ENCODE data around the gene EPO.

Gene EPO

DNA sequence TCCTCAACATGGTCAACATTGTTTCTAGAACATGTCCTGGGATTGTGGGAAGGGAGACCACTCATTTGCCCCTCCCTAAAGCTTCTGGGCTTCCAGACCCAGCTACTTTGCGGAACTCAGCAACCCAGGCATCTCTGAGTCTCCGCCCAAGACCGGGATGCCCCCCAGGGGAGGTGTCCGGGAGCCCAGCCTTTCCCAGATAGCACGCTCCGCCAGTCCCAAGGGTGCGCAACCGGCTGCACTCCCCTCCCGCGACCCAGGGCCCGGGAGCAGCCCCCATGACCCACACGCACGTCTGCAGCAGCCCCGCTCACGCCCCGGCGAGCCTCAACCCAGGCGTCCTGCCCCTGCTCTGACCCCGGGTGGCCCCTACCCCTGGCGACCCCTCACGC is at the start of gene EPO:
TSS of gene EPO (plus strand) at position 190 of the 392 bp plus-strand sequence. CDS start 513 bp downstream, outside the sequence.
- Histone ChIP-seq H3K36me3 (ENCODE audit: insufficient read depth, low read length) (no peaks in the 10 kb centered on the region), H3K27me3 (ENCODE audit: control insufficient read depth in 1 of 2, insufficient read depth in 2 of 2, low read length in 2 of 2) (peaks cover 18 to 38% of the 10 kb centered on the region in 2 donors), H3K4me3 (ENCODE audit: low read depth in 1 of 2, low read length in 2 of 2) (no peak within 1 kb of the TSS), H3K4me1 (ENCODE audit: insufficient read depth, low read length) (no peaks in the 10 kb centered on the region), H3K27ac (ENCODE audit: low read depth, low read length) (no peak within 1 kb of the TSS), H3K9ac (ENCODE audit: low read length) (no peak within 1 kb of the TSS), H3K9me3 (ENCODE audit: low read length) (no peaks in the 10 kb centered on the region)

DNA sequence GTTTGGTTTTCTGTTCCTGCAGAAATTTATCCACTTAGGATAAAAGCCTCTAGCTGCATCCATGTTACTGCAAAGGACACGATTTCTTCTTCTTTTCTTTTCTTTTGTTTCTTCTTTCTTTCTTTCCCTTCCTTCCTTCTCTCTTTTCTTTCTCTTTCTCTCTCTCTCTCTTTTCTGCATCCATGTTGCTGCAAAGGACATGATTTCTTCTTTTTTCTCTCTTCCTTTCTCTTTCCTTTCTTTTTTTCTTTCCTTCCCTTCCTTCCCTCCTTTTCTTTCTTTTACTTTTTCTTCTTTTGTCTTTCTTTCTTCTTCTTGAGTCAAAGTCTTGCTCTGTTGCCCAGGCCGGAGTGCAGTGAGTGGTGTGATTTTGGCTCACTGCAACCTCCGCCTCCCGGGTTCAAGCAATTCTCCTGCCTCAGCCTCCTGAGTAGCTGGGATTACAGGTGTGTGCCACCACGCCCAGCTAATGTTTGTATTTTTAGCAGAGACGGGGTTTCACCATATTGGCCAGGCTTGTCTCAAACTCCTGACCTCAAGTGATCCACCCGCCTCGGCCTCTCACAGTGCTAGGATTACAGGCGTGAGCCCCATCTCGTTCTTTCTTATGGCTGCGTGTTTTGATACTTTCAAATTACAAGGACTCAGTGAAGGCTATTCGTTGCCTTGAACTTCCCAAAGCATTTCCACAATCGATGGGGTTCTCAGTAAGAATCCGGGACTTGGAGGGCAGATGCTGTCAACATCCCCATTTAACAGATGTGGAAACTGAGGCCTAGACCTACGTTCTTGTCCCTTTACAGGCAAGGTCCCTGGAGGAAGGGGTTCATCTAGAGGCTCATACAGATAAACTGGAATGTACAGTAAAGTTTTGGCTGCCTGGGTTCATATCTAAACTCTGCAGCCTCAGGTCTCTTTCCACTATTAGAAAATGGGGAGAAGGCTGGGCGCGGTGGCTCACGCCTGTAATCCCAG is 48.6 kb upstream of the EPO start:
- Histone ChIP-seq H3K4me3 (ENCODE audit: low read depth in 1 of 2, low read length in 2 of 2) (no peak overlapping the region), H3K9ac (ENCODE audit: low read length) (no peak overlapping the region), H3K36me3 (ENCODE audit: insufficient read depth, low read length) (peaks cover 2% of the 10 kb centered on the region), H3K9me3 (ENCODE audit: low read length) (no peaks in the 10 kb centered on the region), H3K27me3 (ENCODE audit: control insufficient read depth in 1 of 2, insufficient read depth in 2 of 2, low read length in 2 of 2) (no peaks in the 10 kb centered on the region), H3K27ac (ENCODE audit: low read depth, low read length) (no peak overlapping the region), H3K4me1 (ENCODE audit: insufficient read depth, low read length) (peaks cover 5% of the 10 kb centered on the region)

DNA sequence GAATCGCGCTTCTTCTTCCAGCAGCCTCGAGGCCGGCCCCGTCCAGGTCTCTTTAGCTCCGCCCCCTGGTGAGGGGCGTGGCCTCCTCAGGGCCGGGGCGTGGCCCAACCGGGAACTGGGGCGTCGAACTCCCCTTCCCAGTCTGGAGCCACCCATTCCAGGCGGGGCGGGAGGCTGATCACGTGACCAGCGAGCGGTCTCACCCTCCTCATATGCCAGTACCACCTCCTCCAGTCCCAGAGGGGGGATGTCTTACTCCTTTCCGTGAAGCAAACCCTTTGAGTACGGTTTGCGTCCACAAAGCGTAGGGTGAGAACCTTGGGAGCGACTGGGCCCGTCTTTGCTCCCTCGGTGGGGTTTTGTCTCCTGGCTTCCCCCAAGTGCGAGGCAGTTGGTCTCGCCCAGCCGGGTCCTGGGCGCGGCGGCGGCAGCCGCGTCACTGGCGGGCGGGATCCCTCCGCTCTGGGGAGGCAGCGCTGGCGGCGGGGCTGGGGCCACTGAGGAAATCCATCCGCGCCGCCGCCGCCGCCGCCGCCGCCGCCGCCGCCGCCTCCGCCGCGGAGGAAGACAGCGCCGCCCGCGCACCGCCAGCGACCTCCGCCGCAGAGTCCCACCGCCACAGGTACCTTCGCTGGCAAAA is 46.8 kb upstream of the EPO start, which contains the start of gene GNB2:
TSS of gene GNB2 (plus strand) at position 439 of the 640 bp plus-strand sequence. CDS start 2,526 bp downstream, outside the sequence.
- Histone ChIP-seq H3K4me1 (ENCODE audit: insufficient read depth, low read length) (peaks cover 8% of the 10 kb centered on the region), H3K27me3 (ENCODE audit: control insufficient read depth in 1 of 2, insufficient read depth in 2 of 2, low read length in 2 of 2) (no peaks in the 10 kb centered on the region), H3K36me3 (ENCODE audit: insufficient read depth, low read length) (peaks cover 20% of the 10 kb centered on the region), H3K4me3 (ENCODE audit: low read depth in 1 of 2, low read length in 2 of 2) (peak within 1 kb of the TSS; percentile 81 to 83), H3K9ac (ENCODE audit: low read length) (peak within 1 kb of the TSS; percentile 61), H3K27ac (ENCODE audit: low read depth, low read length) (peak within 1 kb of the TSS; percentile 98), H3K9me3 (ENCODE audit: low read length) (no peaks in the 10 kb centered on the region)

DNA sequence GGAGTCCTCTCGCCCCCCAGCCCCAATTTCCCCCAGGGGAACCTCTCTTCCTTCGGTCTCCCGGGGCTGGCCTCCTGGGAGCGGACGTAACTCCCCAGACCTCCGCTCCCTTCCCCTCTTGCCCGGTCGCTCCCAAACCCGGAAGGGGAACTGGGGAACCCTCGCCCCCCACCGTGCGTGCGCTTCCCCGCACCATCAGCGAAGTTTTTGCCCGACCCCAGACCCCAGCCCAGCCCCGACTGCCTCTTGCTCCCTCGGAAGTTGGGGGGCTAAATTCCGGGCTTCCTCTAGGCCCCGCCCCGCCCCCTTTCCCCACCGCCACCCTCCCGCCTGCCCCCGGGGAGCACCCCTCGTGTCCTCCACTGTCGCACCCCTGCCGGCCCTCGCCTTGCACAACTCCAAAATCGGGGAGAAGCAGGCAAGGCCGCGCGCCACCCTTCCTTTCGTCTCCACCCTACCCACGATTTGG is 46.3 kb upstream of the EPO start:
- Histone ChIP-seq H3K36me3 (ENCODE audit: insufficient read depth, low read length) (peaks cover 23% of the 10 kb centered on the region), H3K9me3 (ENCODE audit: low read length) (no peaks in the 10 kb centered on the region), H3K4me3 (ENCODE audit: low read depth in 1 of 2, low read length in 2 of 2) (peak overlapping the region; percentile 81 to 83), H3K4me1 (ENCODE audit: insufficient read depth, low read length) (peaks cover 8% of the 10 kb centered on the region), H3K27me3 (ENCODE audit: control insufficient read depth in 1 of 2, insufficient read depth in 2 of 2, low read length in 2 of 2) (no peaks in the 10 kb centered on the region), H3K9ac (ENCODE audit: low read length) (peak overlapping the region; percentile 61), H3K27ac (ENCODE audit: low read depth, low read length) (peak overlapping the region; percentile 98)

DNA sequence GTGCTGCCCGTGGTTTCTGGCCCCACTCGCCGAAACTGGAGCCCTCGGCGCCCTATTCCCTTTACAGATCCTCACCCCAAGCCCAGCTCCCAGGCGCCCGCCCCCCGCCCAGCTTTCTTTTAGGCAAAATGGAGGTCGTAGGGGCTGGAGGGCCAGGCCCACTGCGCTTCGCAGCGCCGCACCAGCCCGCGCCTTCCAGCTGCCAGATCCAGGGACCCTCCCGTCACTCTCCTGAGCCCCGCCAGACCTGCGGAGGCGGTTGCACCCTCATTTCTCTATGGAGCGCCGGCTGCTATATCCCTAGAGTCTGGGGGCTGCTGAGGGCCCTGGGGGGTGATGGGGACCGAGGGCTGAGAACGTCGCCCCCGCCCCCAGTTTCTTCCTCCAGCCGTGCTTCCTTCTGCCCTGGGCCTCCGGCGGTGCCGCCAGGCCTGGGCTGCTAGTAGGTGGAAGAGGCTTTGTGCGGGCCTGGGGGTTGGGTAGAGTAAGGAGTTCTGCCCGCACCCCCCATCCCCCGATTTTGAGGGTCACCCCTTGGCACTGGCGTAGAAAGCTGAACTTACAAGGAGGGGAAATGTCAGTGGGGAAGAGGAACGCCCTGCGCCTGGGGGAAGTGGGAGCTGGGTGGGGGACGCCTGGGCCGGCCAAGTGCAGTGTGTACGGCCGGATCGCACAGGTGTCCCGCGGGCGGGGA is 45.7 kb upstream of the EPO start:
- Histone ChIP-seq H3K27me3 (ENCODE audit: control insufficient read depth in 1 of 2, insufficient read depth in 2 of 2, low read length in 2 of 2) (no peaks in the 10 kb centered on the region), H3K9ac (ENCODE audit: low read length) (peak overlapping the region; percentile 61), H3K9me3 (ENCODE audit: low read length) (no peaks in the 10 kb centered on the region), H3K27ac (ENCODE audit: low read depth, low read length) (peak overlapping the region; percentile 98), H3K4me3 (ENCODE audit: low read depth in 1 of 2, low read length in 2 of 2) (peak overlapping the region; percentile 81 to 83), H3K36me3 (ENCODE audit: insufficient read depth, low read length) (peaks cover 29% of the 10 kb centered on the region), H3K4me1 (ENCODE audit: insufficient read depth, low read length) (peaks cover 8% of the 10 kb centered on the region)

DNA sequence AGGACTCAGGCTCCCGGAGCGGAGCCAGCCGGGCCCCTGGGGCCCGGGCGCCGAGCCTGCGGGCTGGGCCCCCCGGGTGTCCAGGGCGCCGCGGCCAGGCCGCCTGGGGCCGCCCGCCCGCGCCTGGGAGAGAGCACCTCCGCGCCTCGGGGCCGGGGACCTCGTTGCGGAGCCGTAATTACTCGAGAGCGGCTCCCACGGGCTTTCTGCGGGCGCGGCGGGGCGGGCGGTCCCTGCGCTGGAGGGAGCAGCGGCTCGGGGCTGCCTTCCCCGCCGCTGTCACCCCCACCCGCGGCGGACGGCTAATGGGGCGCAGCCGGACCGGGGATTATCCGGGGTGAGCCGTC is 45.2 kb upstream of the EPO start:
- Histone ChIP-seq H3K9me3 (ENCODE audit: low read length) (no peaks in the 10 kb centered on the region), H3K27ac (ENCODE audit: low read depth, low read length) (peak overlapping the region; percentile 98), H3K4me3 (ENCODE audit: low read depth in 1 of 2, low read length in 2 of 2) (peak overlapping the region; percentile 81 to 83), H3K9ac (ENCODE audit: low read length) (no peak overlapping the region), H3K27me3 (ENCODE audit: control insufficient read depth in 1 of 2, insufficient read depth in 2 of 2, low read length in 2 of 2) (no peaks in the 10 kb centered on the region), H3K4me1 (ENCODE audit: insufficient read depth, low read length) (peaks cover 8% of the 10 kb centered on the region), H3K36me3 (ENCODE audit: insufficient read depth, low read length) (peaks cover 30% of the 10 kb centered on the region)

DNA sequence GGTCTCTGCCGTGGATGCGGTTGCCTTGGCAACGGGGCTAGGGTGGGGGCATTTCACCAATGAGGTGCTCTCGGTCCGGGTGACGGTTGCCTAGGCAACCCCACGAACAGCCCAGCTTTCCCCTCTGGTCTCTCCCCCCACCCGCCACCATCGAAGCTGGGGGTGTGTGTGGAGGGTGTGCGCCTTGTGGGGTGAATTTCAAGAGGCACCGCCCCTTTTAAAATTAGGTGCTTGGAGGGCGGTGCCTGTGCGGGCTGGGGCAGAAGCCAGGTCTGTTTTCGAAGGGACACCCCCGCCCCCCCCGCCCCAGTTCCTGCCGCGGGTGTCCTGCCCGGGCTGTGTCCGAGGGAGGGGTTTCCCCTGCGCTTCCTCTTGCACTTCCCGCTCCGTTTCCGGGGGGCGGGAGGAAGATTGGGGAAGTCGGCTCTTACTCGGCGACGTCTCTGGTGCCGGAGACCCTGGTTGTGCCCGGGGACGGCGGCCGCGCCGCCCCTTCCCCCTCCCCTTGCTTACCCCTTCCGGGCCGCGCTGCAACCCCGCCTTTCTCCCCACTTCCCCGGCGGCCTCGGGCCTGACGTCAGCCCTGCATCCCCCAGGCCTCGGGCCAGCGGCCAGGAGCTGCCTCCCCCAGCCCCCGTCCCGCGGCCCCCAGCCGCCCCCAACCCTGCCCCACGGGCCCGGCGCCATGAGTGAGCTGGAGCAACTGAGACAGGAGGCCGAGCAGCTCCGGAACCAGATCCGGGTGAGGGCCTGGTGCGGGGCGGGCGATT is 44.5 kb upstream of the EPO start:
- Histone ChIP-seq H3K36me3 (ENCODE audit: insufficient read depth, low read length) (peaks cover 30% of the 10 kb centered on the region), H3K27ac (ENCODE audit: low read depth, low read length) (peak overlapping the region; percentile 98), H3K4me3 (ENCODE audit: low read depth in 1 of 2, low read length in 2 of 2) (peak overlapping the region; percentile 40 to 83), H3K4me1 (ENCODE audit: insufficient read depth, low read length) (peaks cover 8% of the 10 kb centered on the region), H3K9me3 (ENCODE audit: low read length) (no peaks in the 10 kb centered on the region), H3K27me3 (ENCODE audit: control insufficient read depth in 1 of 2, insufficient read depth in 2 of 2, low read length in 2 of 2) (no peaks in the 10 kb centered on the region), H3K9ac (ENCODE audit: low read length) (no peak overlapping the region)

DNA sequence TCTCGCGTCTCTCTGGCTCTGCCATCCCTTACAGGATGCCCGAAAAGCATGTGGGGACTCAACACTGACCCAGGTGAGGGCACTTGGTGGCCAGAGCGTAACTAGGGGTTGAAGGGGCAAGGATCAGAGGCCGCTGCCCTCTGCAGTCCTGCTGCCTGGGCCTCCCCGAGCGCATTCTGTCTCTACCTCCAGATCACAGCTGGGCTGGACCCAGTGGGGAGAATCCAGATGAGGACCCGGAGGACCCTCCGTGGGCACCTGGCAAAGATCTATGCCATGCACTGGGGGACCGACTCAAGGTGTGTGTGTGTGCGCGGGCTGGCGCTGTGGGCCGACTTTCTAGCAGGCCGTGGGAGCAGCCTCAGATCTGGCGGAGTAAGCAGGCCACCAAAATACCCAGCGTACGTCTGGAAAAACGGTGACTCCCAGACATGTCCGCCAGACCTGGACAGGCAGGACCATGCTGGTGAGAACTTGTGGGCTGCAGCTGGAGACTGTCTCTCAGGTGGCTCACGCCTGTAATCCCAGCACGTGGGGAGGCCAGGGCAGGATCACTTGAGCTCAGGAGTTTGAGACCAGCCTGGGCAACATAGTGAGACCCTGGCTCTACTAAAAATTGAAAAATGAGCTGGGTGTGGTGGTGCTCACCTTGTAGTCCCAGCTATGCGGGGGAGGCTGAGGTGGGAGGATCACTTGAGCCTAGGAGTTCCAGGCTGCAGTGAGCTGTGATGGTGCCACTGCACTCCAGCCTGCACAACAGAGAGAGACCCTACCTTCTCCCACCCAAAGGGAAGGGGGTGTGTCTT is 43.6 kb upstream of the EPO start:
- Histone ChIP-seq H3K36me3 (ENCODE audit: insufficient read depth, low read length) (peaks cover 33% of the 10 kb centered on the region), H3K27ac (ENCODE audit: low read depth, low read length) (peak overlapping the region; percentile 98), H3K4me3 (ENCODE audit: low read depth in 1 of 2, low read length in 2 of 2) (peak overlapping the region; percentile 28 to 40), H3K9ac (ENCODE audit: low read length) (no peak overlapping the region), H3K9me3 (ENCODE audit: low read length) (no peaks in the 10 kb centered on the region), H3K27me3 (ENCODE audit: control insufficient read depth in 1 of 2, insufficient read depth in 2 of 2, low read length in 2 of 2) (no peaks in the 10 kb centered on the region), H3K4me1 (ENCODE audit: insufficient read depth, low read length) (peaks cover 8% of the 10 kb centered on the region)

DNA sequence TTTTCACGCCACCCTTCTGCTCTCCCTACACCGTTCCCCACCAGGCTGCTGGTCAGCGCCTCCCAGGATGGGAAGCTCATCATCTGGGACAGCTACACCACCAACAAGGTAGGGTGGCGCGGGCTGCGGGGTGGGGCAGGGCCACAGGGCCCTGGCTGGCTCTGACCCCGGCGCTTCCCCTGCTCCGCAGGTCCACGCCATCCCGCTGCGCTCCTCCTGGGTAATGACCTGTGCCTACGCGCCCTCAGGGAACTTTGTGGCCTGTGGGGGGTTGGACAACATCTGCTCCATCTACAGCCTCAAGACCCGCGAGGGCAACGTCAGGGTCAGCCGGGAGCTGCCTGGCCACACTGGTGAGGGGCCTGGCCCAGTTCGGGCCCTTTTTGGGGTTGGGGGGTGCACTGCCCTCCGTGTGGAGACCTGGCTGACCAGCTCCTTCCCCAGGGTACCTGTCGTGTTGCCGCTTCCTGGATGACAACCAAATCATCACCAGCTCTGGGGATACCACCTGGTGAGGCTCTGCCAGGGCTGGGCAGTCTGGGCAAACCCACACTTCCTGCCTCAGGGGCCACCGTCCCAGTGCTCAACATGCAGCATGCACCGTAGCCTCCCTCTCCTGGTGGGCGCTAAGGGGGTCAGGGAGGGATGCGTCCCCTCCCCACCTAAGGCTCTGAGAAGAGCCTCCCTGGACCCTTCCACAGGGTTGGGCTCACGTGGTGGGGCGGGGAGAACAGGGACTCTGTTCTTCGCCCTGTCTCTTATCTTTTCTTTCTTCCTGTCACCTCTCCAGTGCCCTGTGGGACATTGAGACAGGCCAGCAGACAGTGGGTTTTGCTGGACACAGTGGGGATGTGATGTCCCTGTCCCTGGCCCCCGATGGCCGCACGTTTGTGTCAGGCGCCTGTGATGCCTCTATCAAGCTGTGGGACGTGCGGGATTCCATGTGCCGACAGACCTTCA is 42.7 kb upstream of the EPO start:
- Histone ChIP-seq H3K27me3 (ENCODE audit: control insufficient read depth in 1 of 2, insufficient read depth in 2 of 2, low read length in 2 of 2) (no peaks in the 10 kb centered on the region), H3K4me3 (ENCODE audit: low read depth in 1 of 2, low read length in 2 of 2) (no peak overlapping the region), H3K27ac (ENCODE audit: low read depth, low read length) (no peak overlapping the region), H3K9me3 (ENCODE audit: low read length) (no peaks in the 10 kb centered on the region), H3K4me1 (ENCODE audit: insufficient read depth, low read length) (peaks cover 8% of the 10 kb centered on the region), H3K9ac (ENCODE audit: low read length) (no peak overlapping the region), H3K36me3 (ENCODE audit: insufficient read depth, low read length) (peaks cover 42% of the 10 kb centered on the region)

Data from muscle layer of colon (tissue), 2 donors.